ENCODE data around the gene LCK. TPM values are rescaled to one million over a fixed set of nuclear protein-coding genes. Genes with fewer than 3 reads are reported as not detected.

The LCK gene
- total and polyA plus RNA-seq, 9 of the 15 experiments (the other 6 are each of a cell fraction or from before 2014, with no cell fraction given) = 0.04 to 0.47 (median 0.13) TPM; not detected in 6

GRCh38 chr1:32205401-32206370 is 45.4 kb upstream of the LCK start, which contains the start of gene IQCC (continued):
- TF ChIP-seq ZBTB5 (IDR thresholded peaks at IDR 0.05) = no peak
- peak in 1 of 2 experiments; percentile 83; a peak in 2 of 4 replicates for TF ChIP-seq TEAD1 (CRISPR knock-in tag; IDR thresholded peaks at IDR 0.05)
- 0 out of 2 replicates have a peak, but pooled peaks have one; percentile 67 for TF ChIP-seq ZNF217 (CRISPR knock-in tag; IDR thresholded peaks at IDR 0.05)
- peak; percentile 56; the same call in 1 of the 2 replicates for TF ChIP-seq L3MBTL2 (IDR thresholded peaks at IDR 0.05)
- TF ChIP-seq E2F4 (CRISPR knock-in tag; IDR thresholded peaks at IDR 0.05; ENCODE audit: low read depth) = peak; percentile 75; the same call in 1 of the 2 replicates
- TF ChIP-seq FIP1L1 (IDR thresholded peaks at IDR 0.05; ENCODE audit: low read depth, low read length, poor library complexity, severe bottlenecking) = peak; percentile 74
- TF ChIP-seq THAP7 (CRISPR knock-in tag; IDR thresholded peaks at IDR 0.05) = 0 out of 2 replicates have a peak, but pooled peaks have one; percentile 35
- TF ChIP-seq KDM5B (IDR thresholded peaks at IDR 0.05; ENCODE audit: insufficient replicate concordance, low read depth, low read length) = peak; percentile 84
- TF ChIP-seq AFF1 (IDR thresholded peaks at IDR 0.05; ENCODE audit: low read depth in 1 of 2, partially characterized antibody in 2 of 2) = no peak
- TF ChIP-seq TCF3 (CRISPR knock-in tag; IDR thresholded peaks at IDR 0.05) = peak; percentile 19; the same call in 1 of the 2 replicates
- TF ChIP-seq ERF (CRISPR knock-in tag; IDR thresholded peaks at IDR 0.05) = no peak; the same call in 1 of the 2 replicates

Data from K562 (cell line).